Fibroblast of peridontal ligament (primary cell): ENCODE measurements around the gene AFM.
A peak's percentile ranks its signal among the peaks of the same experiment; 100 is the strongest.

Experiments
- DNase-seq: peaks from one replicate; pipeline ENCODE4 v3.0.0-alpha.2; 2010; ENCODE audit errors: extremely low read depth

Gene AFM

DNA sequence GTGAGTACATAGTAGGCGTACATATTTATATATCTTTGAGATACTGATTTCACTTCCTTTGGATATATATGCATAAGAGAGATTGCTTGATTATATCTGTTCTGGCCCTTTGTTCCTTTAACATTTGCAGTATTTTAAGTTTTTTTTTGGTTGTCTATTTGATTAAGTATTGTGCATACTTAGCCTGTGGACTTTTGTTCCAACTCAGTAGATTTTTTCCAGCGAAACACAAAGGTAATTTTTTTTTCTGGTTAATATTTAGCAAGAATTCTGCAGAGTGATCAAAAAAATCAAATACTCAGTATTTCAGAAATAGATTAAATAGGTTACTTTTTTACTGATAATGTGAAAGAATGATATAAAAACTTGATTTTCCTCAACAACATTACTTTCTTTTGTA, at the start of gene AFM:
Gene AFM (plus strand): TSS at position 388 of the 400 bp plus-strand sequence. CDS start 31 bp downstream, outside the sequence.
- no peak for DNase-seq

DNA sequence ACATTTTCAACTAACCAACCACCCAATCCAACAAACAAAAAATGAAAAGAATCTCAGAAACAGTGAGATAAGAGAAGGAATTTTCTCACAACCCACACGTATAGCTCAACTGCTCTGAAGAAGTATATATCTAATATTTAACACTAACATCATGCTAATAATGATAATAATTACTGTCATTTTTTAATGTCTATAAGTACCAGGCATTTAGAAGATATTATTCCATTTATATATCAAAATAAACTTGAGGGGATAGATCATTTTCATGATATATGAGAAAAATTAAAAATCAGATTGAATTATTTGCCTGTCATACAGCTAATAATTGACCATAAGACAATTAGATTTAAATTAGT, 49.8 kb upstream of the AFM start:
- DNase-seq = no peak

DNA sequence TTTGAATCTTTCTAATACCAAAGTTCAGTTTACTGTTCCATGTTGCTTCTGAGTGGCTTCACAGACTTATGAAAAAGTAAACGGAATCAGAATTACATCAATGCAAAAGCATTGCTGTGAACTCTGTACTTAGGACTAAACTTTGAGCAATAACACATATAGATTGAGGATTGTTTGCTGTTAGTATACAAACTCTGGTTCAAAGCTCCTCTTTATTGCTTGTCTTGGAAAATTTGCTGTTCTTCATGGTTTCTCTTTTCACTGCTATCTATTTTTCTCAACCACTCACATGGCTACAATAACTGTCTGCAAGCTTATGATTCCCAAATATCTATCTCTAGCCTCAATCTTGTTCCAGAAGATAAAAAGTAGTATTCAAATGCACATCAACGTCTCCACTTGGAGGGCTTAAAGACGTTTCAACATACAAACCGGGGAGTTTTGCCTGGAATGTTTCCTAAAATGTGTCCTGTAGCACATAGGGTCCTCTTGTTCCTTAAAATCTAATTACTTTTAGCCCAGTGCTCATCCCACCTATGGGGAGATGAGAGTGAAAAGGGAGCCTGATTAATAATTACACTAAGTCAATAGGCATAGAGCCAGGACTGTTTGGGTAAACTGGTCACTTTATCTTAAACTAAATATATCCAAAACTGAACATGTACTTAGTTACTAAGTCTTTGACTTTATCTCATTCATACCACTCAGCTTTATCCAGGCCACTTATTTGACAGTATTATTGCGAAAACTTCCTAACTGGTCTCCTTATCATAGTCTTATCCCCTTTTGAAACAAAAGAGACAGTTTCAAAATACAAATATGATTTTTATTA, 49.2 kb upstream of the AFM start:
- DNase-seq = no peak

DNA sequence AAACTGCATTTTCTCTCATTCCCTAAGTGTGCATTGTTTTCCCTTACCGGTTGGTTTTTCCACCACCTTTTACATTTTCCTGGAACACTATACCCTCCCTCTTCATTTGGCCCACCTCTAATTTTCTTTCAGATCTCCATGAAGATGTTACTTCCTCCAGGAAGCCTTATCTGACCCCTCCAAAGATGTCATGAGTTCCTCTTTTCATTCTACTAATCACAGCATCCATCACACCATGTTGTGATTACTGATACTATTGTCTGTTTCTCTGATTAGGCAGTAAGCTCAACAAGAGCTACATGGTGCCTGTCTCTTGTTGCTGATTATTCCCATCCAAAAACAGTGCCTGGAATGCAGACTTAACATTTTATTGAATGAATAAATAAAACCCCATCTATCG, 48.4 kb upstream of the AFM start:
- DNase-seq = no peak

DNA sequence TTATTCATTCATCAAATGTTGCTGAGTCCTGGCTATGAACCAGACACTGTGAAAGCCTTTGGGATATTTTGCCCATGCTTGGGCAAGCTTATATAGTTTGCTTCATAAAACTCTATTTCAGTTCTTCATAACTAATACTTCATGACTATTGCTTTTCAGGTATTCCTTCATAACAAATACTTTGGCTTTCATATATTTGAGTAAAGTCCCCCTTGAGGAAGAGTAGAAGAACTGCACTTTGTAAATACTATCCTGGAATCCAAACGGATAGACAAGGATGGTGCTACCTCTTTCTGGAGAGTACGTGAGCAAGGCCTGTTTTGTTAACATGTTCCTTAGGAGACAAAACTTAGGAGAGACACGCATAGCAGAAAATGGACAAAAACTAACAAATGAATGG, 47.2 kb upstream of the AFM start:
- peak; percentile 19 for DNase-seq

GRCh38 chr4:73435984-73436383, 45.6 kb upstream of the AFM start, which contains the start of gene AFP:
Gene AFP (plus strand): TSS chr4:73436221. CDS start chr4:73436263, 42 bp downstream.
- DNase-seq = no peak

- DNase-seq = no peak
Observed at GRCh38 chr4:73436674-73437557, 44.6 kb upstream of the AFM start.

DNA sequence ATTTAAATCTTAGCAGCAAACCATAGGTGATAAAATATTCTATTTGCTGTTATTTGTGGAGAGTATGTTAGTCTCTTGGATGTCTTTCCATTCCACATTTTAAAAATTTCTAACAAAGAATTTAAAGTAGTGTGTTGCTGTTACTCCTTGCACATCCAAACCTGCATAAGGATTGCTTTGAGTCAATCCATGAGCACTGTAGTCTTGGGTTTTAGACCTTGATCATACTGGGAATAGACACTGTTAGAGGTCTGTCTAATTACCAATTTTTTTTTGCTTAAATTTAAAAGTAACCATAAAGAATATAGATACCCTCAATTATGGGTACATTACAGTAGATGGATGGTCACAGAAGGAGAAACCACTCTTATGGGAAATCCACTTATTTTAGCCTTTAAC, 44.0 kb upstream of the AFM start:
- DNase-seq = no peak

DNA sequence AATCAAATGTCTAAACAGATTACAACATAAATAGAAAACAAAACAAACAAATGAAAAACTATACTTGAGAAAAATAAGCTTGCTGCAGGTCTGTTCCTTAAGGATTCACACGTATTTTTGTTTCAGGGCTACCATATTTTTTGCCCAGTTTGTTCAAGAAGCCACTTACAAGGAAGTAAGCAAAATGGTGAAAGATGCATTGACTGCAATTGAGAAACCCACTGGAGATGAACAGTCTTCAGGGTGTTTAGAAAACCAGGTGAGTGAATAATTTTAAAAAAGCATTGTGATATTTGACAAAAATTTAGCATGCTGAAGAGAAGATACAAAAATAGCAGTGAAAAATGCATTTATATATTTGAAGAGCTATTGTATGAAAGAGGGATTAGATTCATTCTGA, 43.5 kb upstream of the AFM start:
- DNase-seq = no peak

GRCh38 chr4:73438582-73439215, 42.8 kb upstream of the AFM start:
- DNase-seq = no peak

GRCh38 chr4:73439445-73439844, 42.1 kb upstream of the AFM start:
- DNase-seq = no peak

GRCh38 chr4:73439991-73440390, 41.6 kb upstream of the AFM start:
- DNase-seq = no peak

- DNase-seq = no peak
Observed at GRCh38 chr4:73440653-73441052, 40.9 kb upstream of the AFM start.

DNA sequence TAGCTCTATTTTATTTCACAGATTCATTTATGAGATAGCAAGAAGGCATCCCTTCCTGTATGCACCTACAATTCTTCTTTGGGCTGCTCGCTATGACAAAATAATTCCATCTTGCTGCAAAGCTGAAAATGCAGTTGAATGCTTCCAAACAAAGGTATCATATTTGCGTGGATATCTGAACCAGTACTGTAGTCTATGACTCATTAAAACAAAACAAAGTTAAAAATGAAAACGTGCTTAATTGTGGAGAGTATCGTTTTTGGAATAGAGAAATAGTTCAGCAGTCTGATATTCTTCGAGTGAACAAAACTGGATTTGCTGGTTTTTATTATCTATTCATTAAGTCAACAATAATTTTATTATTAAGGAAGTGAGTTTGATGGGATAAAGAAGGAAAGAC, 39.3 kb upstream of the AFM start:
- DNase-seq = no peak

DNA sequence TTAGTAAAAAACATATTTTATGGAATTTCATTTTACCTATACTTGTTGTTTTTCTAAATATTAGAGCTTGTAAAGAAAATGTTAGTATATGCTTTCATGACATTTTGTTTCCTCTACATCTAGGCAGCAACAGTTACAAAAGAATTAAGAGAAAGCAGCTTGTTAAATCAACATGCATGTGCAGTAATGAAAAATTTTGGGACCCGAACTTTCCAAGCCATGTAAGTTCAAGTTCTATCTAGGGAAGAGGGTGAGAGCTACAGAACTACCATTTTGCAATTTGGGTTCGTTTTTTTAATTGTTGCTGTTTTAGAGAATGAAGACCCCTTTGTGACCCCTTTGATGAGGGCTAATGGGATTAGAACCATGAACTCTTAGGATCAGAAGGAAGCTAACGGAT, 38.3 kb upstream of the AFM start:
- DNase-seq = no peak

DNA sequence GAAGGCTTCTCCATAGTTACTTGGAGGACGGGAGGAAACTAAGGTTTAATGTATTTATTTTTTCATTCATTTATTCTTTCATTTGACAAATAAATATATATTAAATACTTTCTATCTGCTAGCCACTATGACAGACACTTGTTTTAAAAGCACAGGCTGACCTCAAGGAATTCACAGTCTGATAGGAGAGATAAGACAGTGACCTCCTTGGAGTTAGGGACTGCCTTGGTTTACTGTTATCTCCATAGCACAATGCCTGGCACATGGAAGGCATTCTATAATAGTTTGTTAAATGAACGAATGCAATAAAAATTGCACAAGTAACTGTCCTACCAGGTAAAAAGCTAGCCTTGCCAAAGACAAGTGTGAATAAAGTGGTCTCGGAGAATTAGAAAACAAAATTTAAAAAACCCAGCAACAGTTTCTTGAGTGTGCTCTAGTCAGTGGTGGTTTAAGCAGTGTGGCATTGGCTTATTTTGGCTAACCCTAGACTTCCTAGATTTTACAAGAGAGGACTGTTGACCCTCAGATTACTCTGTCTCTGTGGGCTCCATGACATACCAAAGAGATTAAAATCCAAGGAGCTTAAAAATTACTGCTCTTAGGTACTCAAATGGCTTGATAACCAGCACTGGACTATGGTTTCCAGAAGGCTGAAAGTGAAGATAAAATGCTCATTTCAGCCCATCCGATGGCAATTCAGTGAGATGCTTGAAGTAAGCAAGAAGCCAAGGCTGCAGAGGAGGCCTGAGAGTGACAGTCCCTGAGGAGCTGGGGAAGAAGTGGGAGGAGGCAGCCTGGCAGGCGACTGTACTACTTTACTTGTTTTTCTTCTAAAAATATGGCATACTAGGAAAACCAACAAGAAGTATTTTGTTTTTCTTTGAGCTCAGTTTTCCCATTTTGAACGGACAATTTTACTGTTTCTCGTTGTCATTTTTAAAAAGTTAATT, 35.9 kb upstream of the AFM start:
- no peak for DNase-seq

- peak; percentile 62 for DNase-seq
Observed at GRCh38 chr4:73446336-73446938, 35.1 kb upstream of the AFM start.

GRCh38 chr4:73447671-73448070, 33.9 kb upstream of the AFM start:
- DNase-seq = peak; percentile 18

DNA sequence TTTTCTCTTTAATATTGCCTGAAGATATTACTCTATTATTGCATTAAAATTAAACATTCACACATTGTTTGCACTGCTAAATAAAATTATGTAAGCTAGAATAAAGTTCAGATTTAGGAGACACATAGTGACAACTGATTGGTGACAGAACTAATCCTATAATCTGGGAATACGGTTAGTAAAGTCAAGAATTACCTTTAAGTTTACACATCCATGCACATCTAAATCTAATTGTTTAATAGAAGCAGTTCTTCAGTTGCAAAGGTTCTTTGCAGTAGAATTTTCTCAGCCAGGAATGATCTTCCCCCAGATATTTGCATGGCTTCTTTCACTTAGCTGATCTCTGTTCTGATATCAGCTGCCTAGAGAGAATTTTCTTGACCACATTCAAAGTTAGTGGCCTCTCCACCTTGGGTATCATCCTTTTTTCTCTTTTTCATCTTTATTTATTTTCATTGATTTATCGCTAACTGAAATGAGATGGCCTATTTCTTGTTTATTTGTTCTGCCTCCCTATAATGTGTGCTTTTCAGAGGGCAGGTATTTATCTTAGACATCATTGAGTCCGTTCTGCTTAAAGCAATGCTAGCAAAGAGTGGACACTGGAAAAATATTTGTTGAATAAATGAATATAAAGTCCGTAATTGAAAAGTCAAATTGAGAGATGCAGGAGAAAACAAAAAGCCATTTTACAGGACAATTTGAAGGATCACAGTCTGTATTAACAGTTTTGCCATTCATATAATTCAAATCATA, 32.9 kb upstream of the AFM start:
- no peak for DNase-seq

DNA sequence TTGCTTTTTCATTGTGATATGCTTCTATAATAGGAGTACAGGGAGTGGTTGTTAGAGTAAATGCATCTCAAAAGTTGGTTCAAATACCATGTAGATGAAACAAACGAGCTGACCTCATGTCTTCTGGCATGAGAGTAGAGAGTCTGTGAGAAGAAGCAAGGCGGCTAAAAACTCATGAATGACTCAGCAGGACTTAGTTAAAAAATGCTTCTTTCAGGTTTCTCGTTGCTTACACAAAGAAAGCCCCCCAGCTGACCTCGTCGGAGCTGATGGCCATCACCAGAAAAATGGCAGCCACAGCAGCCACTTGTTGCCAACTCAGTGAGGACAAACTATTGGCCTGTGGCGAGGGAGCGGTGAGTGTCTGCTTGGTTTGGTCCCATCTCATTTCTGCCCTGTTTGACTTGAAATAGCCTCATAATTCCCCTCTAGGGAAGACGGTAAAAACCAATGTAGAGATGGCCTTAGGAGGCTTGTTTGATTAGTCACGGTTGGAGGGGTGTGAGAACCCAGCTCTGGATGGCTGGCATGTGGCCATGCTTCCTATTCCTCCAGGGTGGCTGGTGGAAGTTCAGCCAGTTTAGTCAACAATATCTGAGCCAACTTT, 31.0 kb upstream of the AFM start:
- peak; percentile 86 for DNase-seq
